HG03457 (cell line): Measurements from ENCODE around the gene GRIN2C.
A peak's percentile ranks its signal among the peaks of the same experiment; 100 is the strongest.
"Not testable (repeated sequence)": the region's sequence is repeated elsewhere in the genome, so short reads cannot be mapped to it uniquely, and the experiment has no call there.

Source experiments
- ATAC-seq: cut with Tn5 transposase; IDR thresholded peaks from one replicate; pipeline ENCODE4 v1.9.1; 2021; ENCODE audit warnings: moderate number of reproducible peaks; ENCODE audit not compliant: unreplicated experiment

The GRIN2C gene

GRCh38 chr17:74881073-74881472 lies 21.4 kb upstream of the GRIN2C start:
- ATAC-seq, result no peak

GRCh38 chr17:74879308-74879707 lies 19.6 kb upstream of the GRIN2C start:
- no peak for ATAC-seq

- ATAC-seq, result no peak
These were observed 19.0 kb upstream of the GRIN2C start for GRCh38 chr17:74878658-74879057.

- ATAC-seq, result no peak
These were observed 18.2 kb upstream of the GRIN2C start for GRCh38 chr17:74877592-74878548.

- no peak for ATAC-seq
These were observed 16.4 kb upstream of the GRIN2C start for GRCh38 chr17:74875977-74876593.

GRCh38 chr17:74875155-74875976 lies 15.7 kb upstream of the GRIN2C start:
- no peak for ATAC-seq

GRCh38 chr17:74874615-74875037 lies 14.9 kb upstream of the GRIN2C start:
- ATAC-seq, result no peak

- no peak for ATAC-seq
These were observed 14.4 kb upstream of the GRIN2C start for GRCh38 chr17:74873874-74874614.

- ATAC-seq, result peak; percentile 72
These were observed 13.6 kb upstream of the GRIN2C start for GRCh38 chr17:74873037-74873873.

GRCh38 chr17:74872313-74873036 lies 12.8 kb upstream of the GRIN2C start, which contains the start of gene FDXR:
Gene FDXR, minus strand, starts transcription at chr17:74872994. Its CDS starts 50 bp downstream, at chr17:74872944.
- ATAC-seq, result peak; percentile 17

- ATAC-seq, result no peak
These were observed 11.8 kb upstream of the GRIN2C start for GRCh38 chr17:74871356-74872076.

GRCh38 chr17:74870512-74870911 lies 10.8 kb upstream of the GRIN2C start:
- ATAC-seq, result no peak

GRCh38 chr17:74870028-74870427 lies 10.3 kb upstream of the GRIN2C start:
- ATAC-seq, result not testable (repeated sequence)

- ATAC-seq, result no peak
These were observed 9.2 kb upstream of the GRIN2C start for GRCh38 chr17:74868908-74869255.

- ATAC-seq, result no peak
These were observed 8.7 kb upstream of the GRIN2C start for GRCh38 chr17:74868251-74868907.

- no peak for ATAC-seq
These were observed 6.6 kb upstream of the GRIN2C start for GRCh38 chr17:74866198-74866835.

- no peak for ATAC-seq
These were observed 6.0 kb upstream of the GRIN2C start for GRCh38 chr17:74865504-74866197.
